Activated T-cell treated with anti-CD3 and anti-CD28 coated beads, Interleukin-2, amount 50 U/mL, for 72 hours (primary cell): ENCODE results near the gene C1orf141. TPM values are rescaled to one million over a fixed set of nuclear protein-coding genes. Genes with fewer than 3 reads are reported as not detected.

ENCODE experiments used
- ATAC-seq, 2 donors: fragments of 150-1000 bp; cut with Tn5 transposase; replicated peaks in 1 of 2; 2 replicates each; pipeline ENCODE4 v1.10.0; 2021; ENCODE audit warnings: moderate library complexity in 2 of 2, mild to moderate bottlenecking in 1 of 2
- DNase-seq, 2 donors: peaks; one replicate each; pipeline ENCODE4 v3.0.0; 2021 to 2022; ENCODE audit warnings: mixed read lengths in 1 of 2
- H3K27ac Mint-ChIP-seq: one replicate; pipeline ENCODE4 v1.8.0; 2022; ENCODE audit warnings: mild to moderate bottlenecking, moderate library complexity, mixed read lengths
- H3K27me3 Mint-ChIP-seq: one replicate; pipeline ENCODE4 v1.8.0; 2022; ENCODE audit warnings: low read depth, mixed read lengths
- H3K36me3 Mint-ChIP-seq, 2 donors: one replicate each; pipeline ENCODE4 v1.8.0; 2022; ENCODE audit warnings: mixed read lengths in 2 of 2, mild to moderate bottlenecking in 1 of 2; ENCODE audit not compliant: insufficient read depth in 2 of 2
- H3K4me1 Mint-ChIP-seq: one replicate; pipeline ENCODE4 v1.8.0; 2022; ENCODE audit warnings: low read depth, mixed read lengths
- H3K4me3 Mint-ChIP-seq, 2 donors: one replicate each; pipeline ENCODE4 v1.8.0; 2022; ENCODE audit warnings: mild to moderate bottlenecking in 2 of 2, mixed read lengths in 2 of 2, moderate library complexity in 2 of 2
- H3K9me3 Mint-ChIP-seq, 2 donors: one replicate each; pipeline ENCODE4 v1.8.0; 2022; ENCODE audit warnings: mixed read lengths in 2 of 2
- total RNA-seq, 2 donors: library from RNA; stranded (reverse); gene quantifications; one replicate each; pipeline ENCODE4 v1.2.3, GENCODE V29; 2022

The C1orf141 gene
- total RNA-seq: under 1 TPM; 0.17 to 0.25 TPM

- no peaks in the 10 kb centered on the region for H3K36me3 Mint-ChIP-seq
- peak within 1 kb of the TSS; percentile 70 to 87 for H3K4me3 Mint-ChIP-seq
- H3K9me3 Mint-ChIP-seq: no peaks in the 10 kb centered on the region
- DNase-seq (peak in 1 of 2 donors; percentile 9), ATAC-seq (no peak)
- no peaks in the 10 kb centered on the region for H3K27me3 Mint-ChIP-seq
- H3K4me1 Mint-ChIP-seq: peaks cover 12% of the 10 kb centered on the region
- H3K27ac Mint-ChIP-seq: no peak within 1 kb of the TSS
Measured at GRCh38 chr1:67134695-67135094, at the start of gene C1orf141. C1orf141 (minus strand) TSS chr1:67134970; CDS start chr1:67127240, 7,730 bp downstream.

DNA sequence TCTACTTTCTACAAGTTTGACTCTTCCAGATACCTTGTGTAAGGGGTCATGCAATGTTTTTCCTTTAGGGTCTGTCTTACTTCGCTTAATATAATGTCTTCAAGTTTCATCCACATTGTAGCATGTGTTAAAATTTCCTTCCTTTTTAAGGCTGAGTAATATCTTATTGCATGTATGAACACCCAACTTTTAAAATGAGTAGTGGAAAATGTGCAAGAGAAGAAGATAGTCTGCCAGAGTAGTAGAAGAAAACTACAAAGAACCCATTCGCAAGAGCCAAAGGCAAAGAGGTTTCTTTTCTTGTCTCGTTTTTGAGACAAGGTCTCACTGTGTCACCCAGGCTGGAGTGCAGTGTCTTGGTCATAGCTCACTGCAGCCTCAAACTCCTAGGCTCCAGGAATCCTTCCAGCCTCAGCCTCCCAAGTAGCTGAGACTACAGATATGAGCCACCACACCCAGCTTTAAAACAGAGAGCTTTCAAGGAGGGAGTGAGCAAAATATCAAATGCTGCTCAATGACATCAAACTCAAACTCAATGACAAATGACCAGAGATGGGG, 40.8 kb upstream of the C1orf141 start:
- Mint-ChIP-seq H3K4me1 (peaks cover 65% of the 10 kb centered on the region), H3K27me3 (peaks cover 8% of the 10 kb centered on the region), H3K27ac (peak overlapping the region; percentile 83), H3K36me3 (peaks cover 15 to 16% of the 10 kb centered on the region in 2 donors), H3K9me3 (peaks cover 5 to 8% of the 10 kb centered on the region in 2 donors), H3K4me3 (peak overlapping the region; percentile 52 to 62)
- ATAC-seq: peak; percentile 44 to 48
- peak in 1 of 2 donors; percentile 30 for DNase-seq

GRCh38 chr1:67174716-67175284, 40.0 kb upstream of the C1orf141 start:
- peak overlapping the region; percentile 83 for H3K27ac Mint-ChIP-seq
- H3K9me3 Mint-ChIP-seq: peaks cover 5 to 8% of the 10 kb centered on the region in 2 donors
- peak overlapping the region; percentile 52 to 73 for H3K4me3 Mint-ChIP-seq
- peaks cover 68% of the 10 kb centered on the region for H3K4me1 Mint-ChIP-seq
- peak; percentile 67 for ATAC-seq
- peak; percentile 42 to 55 for DNase-seq
- peaks cover 6% of the 10 kb centered on the region for H3K27me3 Mint-ChIP-seq
- H3K36me3 Mint-ChIP-seq: peaks cover 15% of the 10 kb centered on the region in 2 donors

GRCh38 chr1:67173988-67174387, 39.2 kb upstream of the C1orf141 start:
- Mint-ChIP-seq H3K27me3 (no peaks in the 10 kb centered on the region), H3K27ac (peak overlapping the region; percentile 80), H3K36me3 (peaks cover 10 to 13% of the 10 kb centered on the region in 2 donors), H3K9me3 (peaks cover 5 to 8% of the 10 kb centered on the region in 2 donors), H3K4me1 (peaks cover 67% of the 10 kb centered on the region), H3K4me3 (peak overlapping the region in 1 of 2 donors; percentile 64)
- no peak for ATAC-seq
- DNase-seq: no peak

GRCh38 chr1:67171978-67172377, 37.2 kb upstream of the C1orf141 start:
- peaks cover 5 to 8% of the 10 kb centered on the region in 2 donors for H3K9me3 Mint-ChIP-seq

DNA sequence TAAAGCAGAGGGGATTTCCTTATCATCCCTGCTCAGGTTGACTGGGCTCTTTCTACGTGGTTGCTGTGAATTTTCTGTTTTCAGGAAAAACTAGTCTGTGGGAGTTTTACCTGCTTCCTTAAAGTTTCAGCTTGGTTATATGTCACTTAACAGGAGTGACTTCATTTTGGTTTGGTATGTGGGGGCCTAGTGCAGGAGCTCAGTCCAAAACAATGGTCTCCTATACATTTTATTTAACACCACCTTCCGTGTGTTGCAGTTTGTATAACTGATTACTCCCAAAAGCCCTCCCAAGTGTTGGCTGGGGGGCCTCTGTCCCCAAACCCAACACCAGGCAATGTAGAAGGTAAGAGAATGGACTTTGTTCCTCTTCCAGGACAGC, 36.8 kb upstream of the C1orf141 start:
- peak overlapping the region; percentile 99 for H3K27ac Mint-ChIP-seq
- no peak for DNase-seq
- H3K4me1 Mint-ChIP-seq: peaks cover 81% of the 10 kb centered on the region
- H3K9me3 Mint-ChIP-seq: peaks cover 5 to 8% of the 10 kb centered on the region in 2 donors
- H3K27me3 Mint-ChIP-seq: no peaks in the 10 kb centered on the region
- H3K4me3 Mint-ChIP-seq: peak overlapping the region; percentile 84 to 87
- peak; percentile 16 to 18 for ATAC-seq
- peaks cover 7 to 11% of the 10 kb centered on the region in 2 donors for H3K36me3 Mint-ChIP-seq

More at GRCh38 chr1:67171978-67172377, 37.2 kb upstream of the C1orf141 start:
- no peak for DNase-seq
- peak; percentile 61 to 62 for ATAC-seq
- Mint-ChIP-seq H3K27me3 (no peaks in the 10 kb centered on the region), H3K4me3 (peak overlapping the region; percentile 84 to 87), H3K27ac (peak overlapping the region; percentile 99), H3K4me1 (peaks cover 76% of the 10 kb centered on the region), H3K36me3 (peaks cover 8 to 11% of the 10 kb centered on the region in 2 donors)

DNA sequence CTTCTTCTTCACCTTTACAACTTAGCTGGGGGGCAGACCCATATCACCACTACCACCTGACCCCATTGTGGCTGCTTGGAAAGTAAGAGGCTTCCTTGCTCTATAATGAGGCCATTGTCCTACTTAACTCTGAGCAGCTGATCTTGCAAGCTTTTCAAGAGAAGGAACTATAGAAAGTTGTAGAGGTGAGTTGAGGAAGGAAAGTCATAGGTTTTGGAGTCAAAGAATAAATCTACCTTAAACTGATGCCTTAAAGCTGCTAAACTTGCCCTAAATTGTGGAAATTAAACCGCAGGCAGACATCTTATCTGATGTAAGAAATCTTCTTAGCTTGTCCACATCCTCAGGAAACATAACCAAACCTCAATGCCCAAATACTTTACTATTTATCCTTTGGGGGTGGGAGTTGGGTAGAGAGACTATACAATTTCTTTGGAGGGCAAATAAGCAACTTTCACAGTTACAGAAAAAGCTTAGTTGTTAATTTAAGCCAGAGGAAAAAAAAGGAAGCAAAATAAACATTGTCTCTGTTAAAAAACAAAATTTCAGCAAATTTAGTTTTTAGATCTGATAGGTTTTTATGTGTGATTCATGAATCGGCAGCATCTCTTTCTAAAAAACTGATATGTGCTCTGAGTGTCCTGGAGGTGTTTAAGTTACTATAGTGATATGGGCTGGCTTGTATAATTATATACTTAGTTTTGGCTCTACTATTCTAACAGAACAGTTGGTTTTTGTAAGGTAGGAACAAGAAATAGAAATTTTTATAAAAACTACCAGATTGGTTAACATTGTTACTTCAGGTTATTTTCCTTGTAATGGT, 36.2 kb upstream of the C1orf141 start:
- H3K27ac Mint-ChIP-seq: peak overlapping the region; percentile 99
- H3K4me3 Mint-ChIP-seq: peak overlapping the region; percentile 84 to 87
- peaks cover 5 to 10% of the 10 kb centered on the region in 2 donors for H3K36me3 Mint-ChIP-seq
- H3K4me1 Mint-ChIP-seq: peaks cover 83% of the 10 kb centered on the region
- DNase-seq: peak in 1 of 2 donors; percentile 15
- H3K27me3 Mint-ChIP-seq: no peaks in the 10 kb centered on the region
- H3K9me3 Mint-ChIP-seq: peaks cover 3 to 6% of the 10 kb centered on the region in 2 donors
- ATAC-seq: peak; percentile 8 to 12

DNA sequence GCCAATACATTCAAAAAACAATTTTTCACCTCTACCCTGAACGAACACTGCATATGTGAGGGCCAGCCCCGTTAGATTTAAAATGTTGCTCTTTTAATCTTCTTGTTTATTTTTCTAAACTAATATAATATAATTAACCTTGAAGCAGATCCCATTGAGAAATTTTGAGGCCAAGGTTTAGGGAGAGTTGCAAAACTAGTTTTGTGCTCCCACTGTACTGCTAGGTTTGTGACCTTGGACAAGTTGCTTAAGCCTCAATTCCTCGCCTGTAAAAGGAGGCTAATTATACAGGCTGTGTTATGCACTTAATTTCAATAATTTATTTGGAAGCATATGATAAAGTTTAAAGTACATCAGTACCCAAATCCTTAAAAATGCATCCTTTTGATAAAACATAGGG, 35.2 kb upstream of the C1orf141 start:
- DNase-seq: no peak
- H3K4me1 Mint-ChIP-seq: peaks cover 83% of the 10 kb centered on the region
- no peaks in the 10 kb centered on the region for H3K27me3 Mint-ChIP-seq
- peaks cover 3 to 8% of the 10 kb centered on the region in 2 donors for H3K36me3 Mint-ChIP-seq
- H3K9me3 Mint-ChIP-seq: peaks cover 3 to 7% of the 10 kb centered on the region in 2 donors
- no peak for ATAC-seq
- no peak overlapping the region for H3K27ac Mint-ChIP-seq
- peak overlapping the region; percentile 34 to 58 for H3K4me3 Mint-ChIP-seq

- Mint-ChIP-seq H3K27me3 (no peaks in the 10 kb centered on the region), H3K9me3 (peaks cover 3 to 5% of the 10 kb centered on the region in 2 donors), H3K36me3 (peaks cover 1 to 5% of the 10 kb centered on the region in 2 donors), H3K4me3 (peak overlapping the region; percentile 34 to 58), H3K4me1 (peaks cover 83% of the 10 kb centered on the region), H3K27ac (peak overlapping the region; percentile 57)
- DNase-seq (no peak), ATAC-seq (no peak)
Measured at GRCh38 chr1:67169496-67169895, 34.7 kb upstream of the C1orf141 start.

DNA sequence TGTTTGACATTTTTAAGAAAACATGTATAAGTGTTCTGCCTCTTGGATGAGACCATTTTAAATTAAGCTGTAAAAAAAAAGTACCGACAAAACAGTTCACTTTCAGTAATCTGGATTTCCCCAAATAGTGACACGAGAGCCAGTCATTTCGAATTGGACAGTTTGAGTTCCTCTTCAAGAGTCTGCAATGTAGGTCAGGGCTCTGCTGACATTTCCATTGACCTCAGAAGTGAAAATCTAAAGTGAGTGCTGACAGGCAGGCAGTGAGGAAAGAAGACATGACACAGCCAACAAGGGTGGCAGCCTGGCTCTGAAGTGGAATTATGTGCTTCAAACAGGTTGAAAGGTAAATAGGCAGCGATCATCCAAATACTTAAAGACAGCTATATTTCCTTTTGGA, 31.4 kb upstream of the C1orf141 start, which contains the start of gene IL23R:
Gene IL23R (plus strand): TSS at position 259 of the 400 bp plus-strand sequence. CDS start 1,667 bp downstream, outside the sequence.
- Mint-ChIP-seq H3K27me3 (no peaks in the 10 kb centered on the region), H3K4me1 (peaks cover 79% of the 10 kb centered on the region), H3K27ac (peak within 1 kb of the TSS; percentile 95), H3K36me3 (peaks cover 1 to 5% of the 10 kb centered on the region in 2 donors), H3K9me3 (peaks cover 3 to 5% of the 10 kb centered on the region in 2 donors), H3K4me3 (peak within 1 kb of the TSS; percentile 68 to 81)
- DNase-seq (peak; percentile 68 to 70), ATAC-seq (peak; percentile 75 to 76)

DNA sequence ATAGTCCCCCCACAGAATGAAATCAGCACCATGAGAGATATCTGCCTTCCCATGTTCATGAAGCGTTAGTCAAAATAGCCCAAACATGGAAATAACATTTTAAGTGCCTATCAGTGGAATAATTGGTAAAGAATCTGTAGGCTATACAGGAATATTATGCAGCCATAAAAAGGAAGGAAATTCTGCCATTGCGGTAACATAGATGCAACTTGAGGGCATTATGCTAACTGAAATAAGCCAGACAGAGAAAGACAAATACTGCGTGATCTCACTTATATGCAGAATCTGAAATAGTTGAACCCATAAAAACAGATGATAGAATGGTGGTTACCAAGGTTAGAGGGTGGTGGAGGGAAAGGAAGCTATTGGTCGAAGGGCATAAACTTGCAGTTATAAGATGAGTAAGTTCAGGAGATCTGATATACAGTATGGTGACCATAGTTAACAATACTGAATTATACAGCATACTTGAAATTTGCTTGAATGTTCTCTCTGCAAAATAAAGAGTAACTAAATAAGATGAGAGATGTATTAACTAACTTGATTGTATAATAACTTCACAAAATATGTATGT, 30.8 kb upstream of the C1orf141 start:
- Mint-ChIP-seq H3K27me3 (no peaks in the 10 kb centered on the region), H3K36me3 (peaks cover 1 to 5% of the 10 kb centered on the region in 2 donors), H3K27ac (peak overlapping the region; percentile 95), H3K4me1 (peaks cover 73% of the 10 kb centered on the region), H3K4me3 (peak overlapping the region; percentile 2 to 55), H3K9me3 (peaks cover 3 to 5% of the 10 kb centered on the region in 2 donors)
- ATAC-seq (no peak), DNase-seq (no peak)

DNA sequence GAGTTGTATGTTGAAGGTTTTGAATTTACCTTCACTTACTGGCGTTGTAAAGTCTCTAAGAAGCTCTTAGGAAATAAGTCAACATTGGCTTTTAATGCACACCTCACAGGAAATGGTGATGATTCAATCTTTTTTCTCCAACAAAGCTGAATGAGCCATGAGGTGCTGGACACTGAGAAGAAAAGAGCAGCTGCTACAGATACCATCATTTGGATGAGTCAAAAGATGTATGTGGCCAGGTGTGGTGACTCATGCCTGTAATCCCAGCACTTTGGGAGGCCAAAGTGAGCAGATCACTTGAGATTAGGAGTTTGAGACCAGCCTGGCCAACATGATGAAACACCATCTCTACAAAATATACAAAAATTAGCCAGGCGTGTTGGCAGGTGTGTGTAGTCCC, 28.2 kb upstream of the C1orf141 start:
- ATAC-seq (peak; percentile 73 to 77), DNase-seq (peak; percentile 70 to 78)
- Mint-ChIP-seq H3K4me1 (peaks cover 80% of the 10 kb centered on the region), H3K27me3 (no peaks in the 10 kb centered on the region), H3K36me3 (peaks cover 0 to 5% of the 10 kb centered on the region in 2 donors), H3K4me3 (peak overlapping the region; percentile 56 to 61), H3K27ac (peak overlapping the region; percentile 90), H3K9me3 (peaks cover 3 to 5% of the 10 kb centered on the region in 2 donors)
